A549 (cell line): ENCODE measurements around the gene ARHGAP44. TPM values are rescaled to one million over a fixed set of nuclear protein-coding genes. Genes with fewer than 3 reads are reported as not detected.

Experiments used
- ATAC-seq, 2 experiments: fragments of 200-7000 bp in 1 of 2; fragments of >200 bp in 1 of 2; cut with Nextera tagmentation in 1 of 2; cut with Tn5 transposase in 1 of 2; 3 replicates each; pipeline versions ENCODE4 v1.8.0 to v1.9.1; 2018 to 2020; ENCODE audit warnings: mild to moderate bottlenecking in 1 of 2, moderate library complexity in 1 of 2
- CTCF ChIA-PET: fragments of 300-600 bp; sonication (Branson Sonifier 250); formaldehyde crosslinking; extraction: SDS; loops from one replicate; lab custom pipeline; 2021; ENCODE audit warnings: antibody characterized with exemption, inconsistent platforms; lab: Yijun Ruan, JAX
- POLR2A ChIA-PET: fragments of 350-600 bp; formaldehyde crosslinking; extraction: SDS; loops from one replicate; lab custom pipeline; 2021; ENCODE audit warnings: antibody characterized with exemption, inconsistent platforms; lab: Yijun Ruan, JAX
- DNase-seq, 2 experiments: peaks; one replicate each; pipeline versions ENCODE4 v3.0.0 to v3.0.0-alpha.2; 2011 to 2016; ENCODE audit warnings: low read depth in 1 of 2, low spot score in 1 of 2
- FAIRE-seq: peaks from 2 replicates; lab custom pipeline; 2011; peaks lifted over from hg19 to GRCh38; lab: Jason Lieb, UNC
- H3K27ac ChIP-seq, 2 experiments: fragments of >200 bp; sonication (Bioruptor Twin); formaldehyde crosslinking; 3 replicates each; pipeline ENCODE4 v1.5.1; 2016 to 2017
- H3K4me1 ChIP-seq: fragments of >200 bp; sonication (Bioruptor Twin); formaldehyde crosslinking; 3 replicates; pipeline ENCODE4 v1.6.1; 2016
- H3K4me2 ChIP-seq: fragments of >200 bp; sonication (Bioruptor Twin); formaldehyde crosslinking; 3 replicates; pipeline ENCODE4 v1.6.1; 2016
- H3K4me3 ChIP-seq: fragments of >200 bp; sonication (Bioruptor Twin); formaldehyde crosslinking; 3 replicates; pipeline ENCODE4 v1.5.1; 2016
- H3K9me3 ChIP-seq: fragments of >200 bp; sonication (Bioruptor Twin); formaldehyde crosslinking; 3 replicates; pipeline ENCODE4 v1.6.1; 2016
- ATOH8 ChIP-seq: fragments of 250-450 bp; sonication (Bioruptor Pico); IDR thresholded peaks from 2 replicates; pipeline ENCODE4 v1.5.0; 2020; ENCODE audit warnings: low read depth, mild to moderate bottlenecking, moderate library complexity
- CBX8 ChIP-seq: fragments of 200-600 bp; sonication (generic); IDR thresholded peaks from 2 replicates; pipeline ENCODE4 v1.6.1; 2016
- CEBPB ChIP-seq, 2 experiments: fragments of >200 bp in 1 of 2; sonication (Bioruptor Twin) in 1 of 2; formaldehyde crosslinking in 1 of 2; IDR thresholded peaks; 2 replicates each; pipeline ENCODE4 v1.6.1; 2012 to 2016
- EHF ChIP-seq: fragments of 250-450 bp; sonication (Bioruptor Pico); IDR thresholded peaks from 2 replicates; pipeline ENCODE4 v1.5.0; 2020; ENCODE audit warnings: mild to moderate bottlenecking
- EP300 ChIP-seq, 2 experiments: fragments of >200 bp; sonication (Bioruptor Twin); formaldehyde crosslinking; IDR thresholded peaks; 2 replicates in 1 of 2; 3 replicates in 1 of 2; pipeline ENCODE4 v1.6.1; 2016 to 2017
- ESRRA ChIP-seq: fragments of 150-350 bp; IDR thresholded peaks from 2 replicates; pipeline ENCODE4 v1.6.1; 2014; ENCODE audit warnings: mild to moderate bottlenecking, low read length, borderline replicate concordance
- FOSB ChIP-seq: fragments of 250-450 bp; sonication (Bioruptor Pico); IDR thresholded peaks from 2 replicates; pipeline ENCODE4 v1.5.0; 2020; ENCODE audit warnings: mild to moderate bottlenecking, moderate library complexity
- FOXS1 ChIP-seq: fragments of 250-450 bp; sonication (Bioruptor Pico); IDR thresholded peaks from 2 replicates; pipeline ENCODE4 v1.5.0; 2020; ENCODE audit warnings: mild to moderate bottlenecking, moderate library complexity
- HES2 ChIP-seq: fragments of >200 bp; sonication (Bioruptor Twin); formaldehyde crosslinking; IDR thresholded peaks from 2 replicates; pipeline ENCODE4 v1.6.1; 2016
- HOXA7 ChIP-seq: fragments of 250-450 bp; sonication (Bioruptor Pico); IDR thresholded peaks from 2 replicates; pipeline ENCODE4 v1.5.0; 2020; ENCODE audit warnings: mild to moderate bottlenecking, moderate library complexity
- HOXB5 ChIP-seq: fragments of 250-450 bp; sonication (Bioruptor Pico); IDR thresholded peaks from 2 replicates; pipeline ENCODE4 v1.5.0; 2020; ENCODE audit warnings: mild to moderate bottlenecking, moderate library complexity
- JUN ChIP-seq, 2 experiments: fragments of >200 bp; sonication (Bioruptor Twin); formaldehyde crosslinking; IDR thresholded peaks; 2 replicates in 1 of 2; 3 replicates in 1 of 2; pipeline ENCODE4 v1.6.1; 2016 to 2017
- KDM5A ChIP-seq: fragments of 200-600 bp; sonication (generic); IDR thresholded peaks from 2 replicates; pipeline ENCODE4 v1.6.1; 2016; ENCODE audit warnings: antibody characterized with exemption, mild to moderate bottlenecking
- MAFK ChIP-seq: fragments of 450-650 bp; IDR thresholded peaks from 2 replicates; pipeline ENCODE4 v1.6.1; 2014; ENCODE audit not compliant: partially characterized antibody
- MAZ ChIP-seq: fragments of 150-350 bp; IDR thresholded peaks from 2 replicates; pipeline ENCODE4 v1.6.1; 2014; ENCODE audit warnings: antibody characterized with exemption, low read depth, low read length, borderline replicate concordance
- MYC ChIP-seq: IDR thresholded peaks from 2 replicates; pipeline ENCODE4 v1.6.1; 2012; ENCODE audit warnings: mild to moderate bottlenecking, inconsistent platforms, low read length, improper control_type of control experiment, borderline replicate concordance
- NPAS2 ChIP-seq: fragments of 250-450 bp; sonication (Bioruptor Pico); IDR thresholded peaks from 2 replicates; pipeline ENCODE4 v1.8.0; 2022; ENCODE audit warnings: mild to moderate bottlenecking, moderate library complexity, borderline replicate concordance
- POLR2A ChIP-seq: IDR thresholded peaks from 2 replicates; pipeline ENCODE4 v1.6.1; 2012; ENCODE audit warnings: mild to moderate bottlenecking, low read length
- RARB ChIP-seq: fragments of 250-450 bp; sonication (Bioruptor Pico); IDR thresholded peaks from 2 replicates; pipeline ENCODE4 v1.8.0; 2021; ENCODE audit warnings: mild to moderate bottlenecking, moderate library complexity
- TP53 ChIP-seq: fragments of 250-450 bp; sonication (Bioruptor Pico); IDR thresholded peaks from 2 replicates; pipeline ENCODE4 v1.5.0; 2021; ENCODE audit warnings: mild to moderate bottlenecking, moderate library complexity
- ZC3H11A ChIP-seq: fragments of 450-650 bp; IDR thresholded peaks from 2 replicates; pipeline ENCODE4 v1.6.1; 2014; ENCODE audit warnings: antibody characterized with exemption, mild to moderate bottlenecking
- ZSCAN20 ChIP-seq: fragments of 250-450 bp; sonication (Bioruptor Pico); IDR thresholded peaks from 2 replicates; pipeline ENCODE4 v1.8.0; 2022; ENCODE audit warnings: mild to moderate bottlenecking, moderate library complexity
- WGBS: methylation state at CpG from one replicate; pipeline ENCODE4 v1.1.6; 2017; ENCODE audit errors: missing lambda C conversion rate; 5-methylcytosine and 5-hydroxymethylcytosine counted together
- polyA plus RNA-seq, 4 experiments: library from polyadenylated mRNA; depleted of rRNA in 3 of 4; stranded (reverse); fragments of >200 nt; fragmentation: RNase III in 1 of 4; extraction: RNeasy Plus Mini Kit Qiagen cat#74134 plus additional on column Dnase treatment in 1 of 4; gene quantifications; 2 replicates in 3 of 4; 3 replicates in 1 of 4; pipeline ENCODE4 v1.2.3, GENCODE V29; 2011 to 2017
- TF ChIP-seq, protein P1 (sequence below): fragments of 200-600 bp; sonication (generic); IDR thresholded peaks from 2 replicates; pipeline ENCODE4 v1.6.1; 2016; ENCODE audit warnings: antibody characterized with exemption, mild to moderate bottlenecking, moderate library complexity
- TF ChIP-seq, protein P2 (sequence below): IDR thresholded peaks from 2 replicates; pipeline ENCODE4 v1.6.1; 2012; ENCODE audit warnings: low read depth, borderline replicate concordance
- TF ChIP-seq, protein P3 (sequence below): fragments of 250-450 bp; sonication (Bioruptor Pico); IDR thresholded peaks from 2 replicates; pipeline ENCODE4 v1.5.0; 2021; ENCODE audit warnings: mild to moderate bottlenecking, moderate library complexity, borderline replicate concordance

ARHGAP44 gene
- polyA plus RNA-seq, 2 of the 4 experiments (the other 2 are of a cell fraction) = 4.1 to 4.2 TPM

DNA sequence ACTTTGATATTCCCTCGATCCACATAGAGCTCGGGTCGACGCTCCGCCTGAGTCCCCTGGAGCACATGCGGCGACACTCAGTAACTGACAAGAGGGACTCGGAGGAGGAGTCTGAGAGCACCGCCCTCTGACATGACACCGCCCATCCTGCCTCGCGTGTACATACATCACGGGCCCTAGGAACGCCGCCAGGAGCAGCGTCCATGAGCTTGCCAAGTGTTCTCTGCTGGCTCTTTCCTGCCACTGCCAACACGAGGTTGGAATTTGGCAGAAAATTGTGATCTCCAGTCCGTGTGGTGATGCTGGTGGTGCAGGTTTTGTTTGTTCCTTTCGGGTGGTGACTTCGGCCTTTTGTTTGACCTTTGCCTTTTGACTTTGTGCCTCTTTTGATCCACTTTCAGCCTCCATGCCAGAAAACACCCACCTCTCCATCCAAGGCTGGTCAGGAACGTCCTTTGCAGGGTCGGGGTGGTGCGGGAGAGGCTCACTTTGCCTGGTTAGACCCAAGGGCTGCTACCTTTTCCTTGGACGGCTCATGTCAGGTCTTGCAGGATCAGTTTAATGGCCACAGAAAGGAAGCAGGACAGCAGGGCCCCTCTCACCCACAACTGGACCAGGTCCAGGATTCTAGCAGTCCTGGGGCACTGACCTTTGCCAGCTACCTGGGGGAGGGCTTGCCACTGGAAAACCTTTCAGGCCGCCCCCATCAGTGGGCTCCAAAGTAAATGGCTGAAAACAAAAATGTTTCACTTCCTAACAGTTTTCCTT is 200.9 kb downstream of the ARHGAP44 start:
- ChIA-PET CTCF (interaction anchor here (1.1 to 10.4 kb wide), 3 partner anchors 13 to 41 kb away, joined by 3 to 79 read pairs (median 4); no protein-coding TSS in a partner anchor), POLR2A (interaction anchor here (1.5 kb wide), 1 partner anchor 28 kb away, joined by 7 read pairs; the partner anchor contains the start of gene ELAC2)
- 94% methylated on average over 25 of the region's 25 CpGs for WGBS
- no peak for FAIRE-seq
- Histone ChIP-seq H3K4me1 (no peaks in the 10 kb centered on the region), H3K27ac (no peak overlapping the region), H3K4me3 (no peak overlapping the region)
- DNase-seq = no peak
- ATAC-seq = peak in 1 of 2 experiments; percentile 9; a peak in 1 of 6 replicates
- TF ChIP-seq ZSCAN20 (CRISPR knock-in tag) (no peak), HOXB5 (CRISPR knock-in tag) (no peak), MAFK (no peak), FOXS1 (no peak), MYC (no peak), RARB (CRISPR knock-in tag) (no peak), POLR2A (peak; percentile 24; the same call in 1 of the 2 replicates), MAZ (no peak), FOSB (no peak), HES2 (no peak), JUN (IDR thresholded peaks at IDR 0.05) (0 out of 5 replicates have a peak, but pooled peaks of 1 of the 2 experiments have one; percentile 18)
- TF ChIP-seq, protein P1, sequence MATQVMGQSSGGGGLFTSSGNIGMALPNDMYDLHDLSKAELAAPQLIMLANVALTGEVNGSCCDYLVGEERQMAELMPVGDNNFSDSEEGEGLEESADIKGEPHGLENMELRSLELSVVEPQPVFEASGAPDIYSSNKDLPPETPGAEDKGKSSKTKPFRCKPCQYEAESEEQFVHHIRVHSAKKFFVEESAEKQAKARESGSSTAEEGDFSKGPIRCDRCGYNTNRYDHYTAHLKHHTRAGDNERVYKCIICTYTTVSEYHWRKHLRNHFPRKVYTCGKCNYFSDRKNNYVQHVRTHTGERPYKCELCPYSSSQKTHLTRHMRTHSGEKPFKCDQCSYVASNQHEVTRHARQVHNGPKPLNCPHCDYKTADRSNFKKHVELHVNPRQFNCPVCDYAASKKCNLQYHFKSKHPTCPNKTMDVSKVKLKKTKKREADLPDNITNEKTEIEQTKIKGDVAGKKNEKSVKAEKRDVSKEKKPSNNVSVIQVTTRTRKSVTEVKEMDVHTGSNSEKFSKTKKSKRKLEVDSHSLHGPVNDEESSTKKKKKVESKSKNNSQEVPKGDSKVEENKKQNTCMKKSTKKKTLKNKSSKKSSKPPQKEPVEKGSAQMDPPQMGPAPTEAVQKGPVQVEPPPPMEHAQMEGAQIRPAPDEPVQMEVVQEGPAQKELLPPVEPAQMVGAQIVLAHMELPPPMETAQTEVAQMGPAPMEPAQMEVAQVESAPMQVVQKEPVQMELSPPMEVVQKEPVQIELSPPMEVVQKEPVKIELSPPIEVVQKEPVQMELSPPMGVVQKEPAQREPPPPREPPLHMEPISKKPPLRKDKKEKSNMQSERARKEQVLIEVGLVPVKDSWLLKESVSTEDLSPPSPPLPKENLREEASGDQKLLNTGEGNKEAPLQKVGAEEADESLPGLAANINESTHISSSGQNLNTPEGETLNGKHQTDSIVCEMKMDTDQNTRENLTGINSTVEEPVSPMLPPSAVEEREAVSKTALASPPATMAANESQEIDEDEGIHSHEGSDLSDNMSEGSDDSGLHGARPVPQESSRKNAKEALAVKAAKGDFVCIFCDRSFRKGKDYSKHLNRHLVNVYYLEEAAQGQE = no peak
- TF ChIP-seq, all 56 proteins: peak for 2
- no peak overlapping the region for H3K4me2 ChIP-seq
- H3K9me3 ChIP-seq = no peaks in the 10 kb centered on the region

DNA sequence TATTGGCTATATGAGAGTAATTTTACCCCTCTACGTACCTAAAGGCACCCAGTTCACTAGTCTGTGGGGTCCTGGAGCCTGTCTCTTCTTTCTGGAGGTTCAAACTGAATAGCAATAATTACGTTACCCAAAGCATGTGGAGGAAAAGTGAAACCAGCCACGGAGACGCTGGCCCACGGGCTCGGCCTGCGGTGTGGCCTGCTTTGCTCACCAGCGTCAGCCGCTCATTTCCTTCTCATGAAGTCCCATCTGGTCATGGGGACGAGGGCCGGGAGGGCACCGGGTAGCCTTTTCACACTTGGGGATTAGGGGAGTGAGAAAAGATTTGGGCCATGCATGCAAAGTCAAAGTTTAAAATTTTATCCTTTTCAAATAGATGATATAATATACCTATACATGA is 201.6 kb downstream of the ARHGAP44 start:
- WGBS = 94% methylated on average over 12 of the region's 12 CpGs
- CTCF ChIA-PET = interaction anchor here (1.0 to 10.4 kb wide), 4 partner anchors 12 to 810 kb away, joined by 3 to 79 read pairs (median 5); no protein-coding TSS in a partner anchor
- Histone ChIP-seq H3K4me2 (no peak overlapping the region), H3K9me3 (no peaks in the 10 kb centered on the region), H3K4me1 (no peaks in the 10 kb centered on the region), H3K27ac (no peak overlapping the region), H3K4me3 (no peak overlapping the region)
- DNase-seq (no peak), ATAC-seq (no peak), FAIRE-seq (no peak)
- POLR2A ChIA-PET = interaction anchor here (1.5 kb wide), 1 partner anchor 27 kb away, joined by 7 read pairs; the partner anchor contains the start of gene ELAC2
- TF ChIP-seq NPAS2 (CRISPR knock-in tag) (no peak), HOXA7 (no peak), ESRRA (no peak), ZC3H11A (no peak), TP53 (CRISPR knock-in tag) (no peak), KDM5A (no peak), CEBPB (IDR thresholded peaks at IDR 0.05) (no peak), RARB (CRISPR knock-in tag) (no peak), CBX8 (no peak), ATOH8 (CRISPR knock-in tag) (no peak), EHF (no peak), EP300 (IDR thresholded peaks at IDR 0.05) (no peak)
- TF ChIP-seq, protein P2, sequence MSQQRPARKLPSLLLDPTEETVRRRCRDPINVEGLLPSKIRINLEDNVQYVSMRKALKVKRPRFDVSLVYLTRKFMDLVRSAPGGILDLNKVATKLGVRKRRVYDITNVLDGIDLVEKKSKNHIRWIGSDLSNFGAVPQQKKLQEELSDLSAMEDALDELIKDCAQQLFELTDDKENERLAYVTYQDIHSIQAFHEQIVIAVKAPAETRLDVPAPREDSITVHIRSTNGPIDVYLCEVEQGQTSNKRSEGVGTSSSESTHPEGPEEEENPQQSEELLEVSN = no peak
- TF ChIP-seq, protein P3, sequence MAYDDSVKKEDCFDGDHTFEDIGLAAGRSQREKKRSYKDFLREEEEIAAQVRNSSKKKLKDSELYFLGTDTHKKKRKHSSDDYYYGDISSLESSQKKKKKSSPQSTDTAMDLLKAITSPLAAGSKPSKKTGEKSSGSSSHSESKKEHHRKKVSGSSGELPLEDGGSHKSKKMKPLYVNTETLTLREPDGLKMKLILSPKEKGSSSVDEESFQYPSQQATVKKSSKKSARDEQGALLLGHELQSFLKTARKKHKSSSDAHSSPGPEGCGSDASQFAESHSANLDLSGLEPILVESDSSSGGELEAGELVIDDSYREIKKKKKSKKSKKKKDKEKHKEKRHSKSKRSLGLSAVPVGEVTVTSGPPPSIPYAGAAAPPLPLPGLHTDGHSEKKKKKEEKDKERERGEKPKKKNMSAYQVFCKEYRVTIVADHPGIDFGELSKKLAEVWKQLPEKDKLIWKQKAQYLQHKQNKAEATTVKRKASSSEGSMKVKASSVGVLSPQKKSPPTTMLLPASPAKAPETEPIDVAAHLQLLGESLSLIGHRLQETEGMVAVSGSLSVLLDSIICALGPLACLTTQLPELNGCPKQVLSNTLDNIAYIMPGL (CRISPR knock-in tag) = no peak
